GM13977 (cell line): Measurements from ENCODE around the gene MYO10.

ENCODE experiments used
- DNase-seq: peaks from one replicate; pipeline ENCODE4 v3.0.0; 2012; ENCODE audit warnings: low spot score
- CTCF ChIP-seq: IDR thresholded peaks from 2 replicates; pipeline ENCODE4 v1.5.1; 2012; ENCODE audit warnings: mild to moderate bottlenecking, control low read depth; ENCODE audit not compliant: insufficient read depth; ENCODE audit errors: extremely low read depth, missing control alignments
- in situ Hi-C: fragments of 300-500 bp; cut with MboI; formaldehyde crosslinking; loops from one replicate; pipeline ENCODE4 v1.12.0; 2022; ENCODE audit warnings: low sequenced_read_pairs, low pct_unique_long_range_greater_than_20kb, mixed read lengths, inconsistent platforms; ENCODE audit not compliant: unreplicated experiment

Gene MYO10

GRCh38 chr5:16756692-16757091 is 179.4 kb downstream of the MYO10 start:
- no peak for TF ChIP-seq CTCF
- DNase-seq = no peak
- in situ Hi-C loops = no loop called here

- DNase-seq = no peak
- TF ChIP-seq CTCF = no peak
- in situ Hi-C loops = no loop called here
These were observed 180.4 kb downstream of the MYO10 start for GRCh38 chr5:16755641-16756040.

- in situ Hi-C loops = no loop called here
- no peak for TF ChIP-seq CTCF
- DNase-seq = no peak
These were observed 181.5 kb downstream of the MYO10 start for GRCh38 chr5:16754601-16755000.

GRCh38 chr5:16754086-16754485 is 182.0 kb downstream of the MYO10 start:
- DNase-seq = no peak
- no peak for TF ChIP-seq CTCF
- in situ Hi-C loops = no loop called here

- no peak for DNase-seq
- in situ Hi-C loops = no loop called here
- TF ChIP-seq CTCF = no peak
These were observed 185.6 kb downstream of the MYO10 start for GRCh38 chr5:16750445-16750844.

- in situ Hi-C loops = no loop called here
- no peak for TF ChIP-seq CTCF
- no peak for DNase-seq
These were observed 186.5 kb downstream of the MYO10 start for GRCh38 chr5:16749626-16750025.
